ENCODE results near the gene GATM.

Gene GATM

GRCh38 chr15:45340429-45340828, 37.9 kb downstream of the GATM start:
- H3K4me3 ChIP-seq (replicated peaks; ENCODE audit: low read depth, low read length) = no peak overlapping the region
- no peak for DNase-seq (ENCODE audit: low read depth)
- TF ChIP-seq CTCF (IDR thresholded peaks at IDR 0.05; ENCODE audit: low read length, missing control alignments) = no peak

DNA sequence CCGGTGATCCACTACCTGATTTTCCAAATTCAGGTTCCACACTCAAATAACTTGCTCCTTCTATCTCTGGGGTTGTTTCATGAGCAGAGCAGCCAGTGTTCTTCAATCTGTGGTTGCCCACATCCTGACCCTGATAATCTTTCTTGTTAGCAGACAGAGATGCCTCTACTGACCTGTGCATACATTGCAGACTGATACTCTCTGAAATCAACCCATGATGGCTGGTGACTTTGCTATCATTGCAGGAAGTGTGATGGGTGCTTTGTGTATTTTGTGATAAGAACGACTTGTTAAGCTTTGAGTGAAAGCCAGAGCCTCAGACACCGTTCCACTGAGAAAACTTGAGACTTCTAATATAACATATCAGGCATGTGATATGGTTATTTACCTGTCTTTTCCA, 39.9 kb downstream of the GATM start:
- H3K4me3 ChIP-seq (replicated peaks; ENCODE audit: low read depth, low read length) = no peak overlapping the region
- no peak for DNase-seq (ENCODE audit: low read depth)
- no peak for TF ChIP-seq CTCF (IDR thresholded peaks at IDR 0.05; ENCODE audit: low read length, missing control alignments)

DNA sequence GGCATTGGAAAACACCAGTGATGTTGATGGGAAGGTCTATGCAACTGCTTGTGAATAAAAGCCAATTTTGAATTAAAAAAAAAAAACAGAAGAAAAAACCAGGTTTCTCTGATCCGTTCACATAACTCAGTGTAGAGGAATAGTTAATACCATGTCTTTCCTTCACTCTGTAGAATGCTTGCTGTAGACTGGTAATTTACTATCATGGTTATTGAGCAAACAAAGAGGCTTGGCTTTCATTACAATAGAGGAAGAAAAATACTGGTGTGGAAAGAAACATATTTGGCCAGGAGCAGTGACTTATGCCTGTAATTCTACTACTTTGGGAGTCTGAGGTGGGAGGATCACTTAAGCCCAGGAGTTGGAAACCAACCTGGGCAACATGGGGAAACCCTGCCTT, 41.1 kb downstream of the GATM start:
- no peak overlapping the region for H3K4me3 ChIP-seq (replicated peaks; ENCODE audit: low read depth, low read length)
- TF ChIP-seq CTCF (IDR thresholded peaks at IDR 0.05; ENCODE audit: low read length, missing control alignments) = no peak
- no peak for DNase-seq (ENCODE audit: low read depth)

GRCh38 chr15:45333550-45333949, 44.8 kb downstream of the GATM start:
- TF ChIP-seq CTCF (IDR thresholded peaks at IDR 0.05; ENCODE audit: low read length, missing control alignments) = no peak
- DNase-seq (ENCODE audit: low read depth) = peak; percentile 39
- H3K4me3 ChIP-seq (replicated peaks; ENCODE audit: low read depth, low read length) = no peak overlapping the region

DNA sequence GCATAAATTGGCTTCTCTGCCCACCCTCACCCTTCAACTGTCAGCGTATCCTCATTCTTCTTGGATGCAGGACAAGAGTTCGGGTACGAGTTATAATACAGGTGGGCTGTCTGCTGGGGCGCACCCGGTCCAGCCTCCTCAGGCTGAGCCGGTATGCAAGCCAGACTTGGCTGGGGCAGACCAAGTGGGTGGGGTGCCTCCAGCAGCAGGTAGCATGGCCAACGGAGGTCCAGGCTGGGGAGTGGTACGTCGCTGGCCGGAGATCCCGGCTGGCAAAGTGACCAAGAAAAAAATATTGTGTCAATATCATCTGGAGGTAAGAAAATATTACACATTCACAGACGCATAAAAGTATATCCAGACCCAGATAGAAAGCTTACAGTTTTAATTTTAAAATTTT, 45.6 kb downstream of the GATM start:
- TF ChIP-seq CTCF (IDR thresholded peaks at IDR 0.05; ENCODE audit: low read length, missing control alignments) = no peak
- DNase-seq (ENCODE audit: low read depth) = no peak
- no peak overlapping the region for H3K4me3 ChIP-seq (replicated peaks; ENCODE audit: low read depth, low read length)

DNA sequence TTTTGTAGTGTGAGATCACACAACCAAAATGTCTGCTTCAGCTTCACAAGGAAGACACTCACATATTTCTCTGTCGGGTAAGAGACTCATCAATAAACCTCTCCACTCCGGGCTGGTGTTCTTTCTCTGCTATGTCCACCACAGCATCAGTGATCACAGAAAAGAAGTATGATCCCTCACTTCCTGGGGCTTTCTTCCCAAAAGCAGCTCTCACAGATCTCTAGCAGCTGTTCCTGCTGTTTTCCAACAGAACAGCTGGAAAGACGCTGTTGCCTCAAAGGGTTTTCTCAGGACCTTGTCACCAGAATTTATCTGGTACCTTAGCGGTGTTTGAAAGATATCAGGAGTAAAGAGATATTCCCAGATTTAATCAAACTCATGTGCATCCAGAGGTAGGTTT, 46.4 kb downstream of the GATM start:
- TF ChIP-seq CTCF (IDR thresholded peaks at IDR 0.05; ENCODE audit: low read length, missing control alignments) = no peak
- H3K4me3 ChIP-seq (replicated peaks; ENCODE audit: low read depth, low read length) = no peak overlapping the region
- no peak for DNase-seq (ENCODE audit: low read depth)

- no peak for TF ChIP-seq CTCF (IDR thresholded peaks at IDR 0.05; ENCODE audit: low read length, missing control alignments)
- no peak overlapping the region for H3K4me3 ChIP-seq (replicated peaks; ENCODE audit: low read depth, low read length)
- DNase-seq (ENCODE audit: low read depth) = no peak
These were observed 49.7 kb downstream of the GATM start for GRCh38 chr15:45328663-45329062.
